ENCODE measurements around the gene STAP2. TPM values are rescaled to one million over a fixed set of nuclear protein-coding genes. Genes with fewer than 3 reads are reported as not detected.
A peak's percentile ranks its signal among the peaks of the same experiment; 100 is the strongest.
"Not testable (repeated sequence)": the region's sequence is repeated elsewhere in the genome, so short reads cannot be mapped to it uniquely, and the experiment has no call there.

The STAP2 gene
- total RNA-seq, 3 donors from 2014 or later: 91.4 to 330 (median 183) TPM

DNA sequence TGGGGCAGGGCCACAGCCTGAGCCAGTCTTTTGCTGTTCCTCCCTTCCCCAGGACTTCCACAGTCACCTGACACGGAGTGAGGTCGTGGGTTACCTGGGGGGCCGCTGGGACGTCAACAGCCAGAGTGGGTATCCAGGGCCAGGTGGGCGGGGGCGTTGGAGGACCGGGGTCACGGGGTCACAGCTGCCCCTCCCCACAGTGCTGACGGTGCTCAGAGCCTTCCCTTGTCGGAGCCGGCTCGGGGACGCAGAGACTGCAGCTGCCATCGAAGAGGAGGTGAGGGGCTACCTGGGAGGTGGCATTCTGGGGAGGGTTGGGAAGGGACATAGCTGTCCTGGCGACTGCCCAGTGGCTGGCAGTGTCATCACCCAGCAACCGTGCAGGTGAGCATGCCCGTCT lies 16.3 kb upstream of the STAP2 start:
- ATAC-seq (no peak), DNase-seq (no peak)
- intact Hi-C loops (cut with DNase I, micrococcal nuclease): loop anchor here (5.0 to 10.0 kb wide), 2 partner anchors 88 to 90 kb away; no protein-coding TSS in a partner anchor
- no peaks in the 10 kb centered on the region for H3K9me3 ChIP-seq
- no peaks in the 10 kb centered on the region for H3K36me3 ChIP-seq (ENCODE audit: low read depth)
- no peaks in the 10 kb centered on the region for H3K4me1 ChIP-seq (ENCODE audit: low read depth)
- TF ChIP-seq, protein P1, sequence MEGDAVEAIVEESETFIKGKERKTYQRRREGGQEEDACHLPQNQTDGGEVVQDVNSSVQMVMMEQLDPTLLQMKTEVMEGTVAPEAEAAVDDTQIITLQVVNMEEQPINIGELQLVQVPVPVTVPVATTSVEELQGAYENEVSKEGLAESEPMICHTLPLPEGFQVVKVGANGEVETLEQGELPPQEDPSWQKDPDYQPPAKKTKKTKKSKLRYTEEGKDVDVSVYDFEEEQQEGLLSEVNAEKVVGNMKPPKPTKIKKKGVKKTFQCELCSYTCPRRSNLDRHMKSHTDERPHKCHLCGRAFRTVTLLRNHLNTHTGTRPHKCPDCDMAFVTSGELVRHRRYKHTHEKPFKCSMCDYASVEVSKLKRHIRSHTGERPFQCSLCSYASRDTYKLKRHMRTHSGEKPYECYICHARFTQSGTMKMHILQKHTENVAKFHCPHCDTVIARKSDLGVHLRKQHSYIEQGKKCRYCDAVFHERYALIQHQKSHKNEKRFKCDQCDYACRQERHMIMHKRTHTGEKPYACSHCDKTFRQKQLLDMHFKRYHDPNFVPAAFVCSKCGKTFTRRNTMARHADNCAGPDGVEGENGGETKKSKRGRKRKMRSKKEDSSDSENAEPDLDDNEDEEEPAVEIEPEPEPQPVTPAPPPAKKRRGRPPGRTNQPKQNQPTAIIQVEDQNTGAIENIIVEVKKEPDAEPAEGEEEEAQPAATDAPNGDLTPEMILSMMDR (IDR thresholded peaks at IDR 0.05): no peak
- no peak overlapping the region for H3K4me3 ChIP-seq

DNA sequence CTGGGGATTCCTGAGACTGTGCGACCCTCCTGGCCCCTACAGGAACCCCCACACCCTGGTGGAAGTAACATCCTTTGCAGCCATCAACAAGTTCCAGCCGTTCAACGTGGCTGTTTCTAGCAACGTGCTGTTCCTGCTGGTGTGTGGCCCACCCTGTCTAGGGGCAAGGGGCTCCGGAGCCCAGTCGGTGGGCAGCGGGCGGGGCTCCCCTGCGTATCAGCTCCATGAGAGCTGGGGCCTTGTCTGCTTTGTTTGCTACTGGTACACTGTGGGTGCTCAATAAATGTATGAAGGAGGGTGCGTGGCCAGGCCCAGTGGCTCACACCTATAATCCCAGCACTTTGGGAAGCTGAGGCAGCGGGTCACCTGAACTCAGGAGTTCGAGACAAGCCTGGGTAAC lies 15.7 kb upstream of the STAP2 start:
- Histone ChIP-seq H3K4me1 (ENCODE audit: low read depth) (no peaks in the 10 kb centered on the region), H3K9me3 (no peaks in the 10 kb centered on the region), H3K36me3 (ENCODE audit: low read depth) (no peaks in the 10 kb centered on the region), H3K4me3 (no peak overlapping the region)
- TF ChIP-seq, protein P1 (IDR thresholded peaks at IDR 0.05): no peak
- ATAC-seq (no peak), DNase-seq (no peak)
- intact Hi-C loops (cut with DNase I, micrococcal nuclease): loop anchor here (5.0 to 10.0 kb wide), 2 partner anchors 87 to 89 kb away; no protein-coding TSS in a partner anchor

DNA sequence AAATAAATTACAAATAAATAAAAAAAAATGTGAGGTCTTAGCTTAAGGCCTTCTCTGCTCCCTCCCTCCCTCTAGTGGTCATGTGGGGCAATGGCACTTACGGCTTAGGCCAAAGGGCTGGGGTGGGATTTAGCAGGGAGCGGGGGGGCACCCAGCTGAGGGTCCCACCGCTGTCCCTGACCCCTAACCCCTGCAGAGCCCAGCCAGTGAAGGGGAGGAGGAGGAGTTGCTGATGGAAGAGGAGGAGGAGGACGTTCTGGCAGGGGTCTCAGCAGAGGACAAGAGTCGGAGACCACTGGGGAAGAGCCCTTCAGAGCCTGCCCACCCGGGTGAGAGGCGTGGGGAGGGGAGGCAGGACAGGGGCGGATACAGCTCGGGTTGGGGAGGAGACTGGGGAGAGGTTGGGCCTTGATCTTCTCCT lies 14.1 kb upstream of the STAP2 start:
- H3K36me3 ChIP-seq (ENCODE audit: low read depth): no peaks in the 10 kb centered on the region
- no peaks in the 10 kb centered on the region for H3K9me3 ChIP-seq
- no peaks in the 10 kb centered on the region for H3K4me1 ChIP-seq (ENCODE audit: low read depth)
- peak in 1 of 3 donors; percentile 53 for DNase-seq
- H3K4me3 ChIP-seq: no peak overlapping the region
- TF ChIP-seq, protein P1 (IDR thresholded peaks at IDR 0.05): peak; percentile 79
- intact Hi-C loops (cut with DNase I, micrococcal nuclease): loop anchor here (5.0 to 10.0 kb wide), 2 partner anchors 85 to 88 kb away; no protein-coding TSS in a partner anchor
- ATAC-seq: peak; percentile 76

DNA sequence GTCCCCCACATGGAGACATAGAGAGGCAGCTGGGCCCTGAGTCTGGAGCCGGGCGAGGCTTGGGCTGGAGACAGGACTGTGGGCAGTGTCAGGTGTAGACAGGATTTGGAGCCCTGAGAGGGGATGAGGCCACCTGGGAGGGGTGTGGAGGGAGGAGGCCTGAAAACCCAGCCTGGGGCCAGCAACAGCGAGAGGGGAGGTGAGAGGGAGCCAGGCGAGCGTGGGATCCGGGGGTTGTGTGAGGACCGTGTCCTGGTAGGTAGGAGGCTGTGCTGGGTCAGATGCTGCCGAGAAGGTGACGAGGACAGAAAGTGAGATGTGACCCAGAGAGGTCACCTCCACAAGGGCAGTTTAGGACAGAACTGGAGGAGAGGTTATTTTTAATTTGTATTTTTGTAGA lies 12.1 kb upstream of the STAP2 start:
- no peaks in the 10 kb centered on the region for H3K36me3 ChIP-seq (ENCODE audit: low read depth)
- intact Hi-C loops (cut with DNase I, micrococcal nuclease): loop anchor here (5.0 to 10.0 kb wide), 2 partner anchors 83 to 86 kb away; no protein-coding TSS in a partner anchor
- no peaks in the 10 kb centered on the region for H3K4me1 ChIP-seq (ENCODE audit: low read depth)
- TF ChIP-seq, protein P1 (IDR thresholded peaks at IDR 0.05): no peak
- ATAC-seq (no peak), DNase-seq (no peak)
- H3K9me3 ChIP-seq: no peaks in the 10 kb centered on the region
- H3K4me3 ChIP-seq: no peak overlapping the region

DNA sequence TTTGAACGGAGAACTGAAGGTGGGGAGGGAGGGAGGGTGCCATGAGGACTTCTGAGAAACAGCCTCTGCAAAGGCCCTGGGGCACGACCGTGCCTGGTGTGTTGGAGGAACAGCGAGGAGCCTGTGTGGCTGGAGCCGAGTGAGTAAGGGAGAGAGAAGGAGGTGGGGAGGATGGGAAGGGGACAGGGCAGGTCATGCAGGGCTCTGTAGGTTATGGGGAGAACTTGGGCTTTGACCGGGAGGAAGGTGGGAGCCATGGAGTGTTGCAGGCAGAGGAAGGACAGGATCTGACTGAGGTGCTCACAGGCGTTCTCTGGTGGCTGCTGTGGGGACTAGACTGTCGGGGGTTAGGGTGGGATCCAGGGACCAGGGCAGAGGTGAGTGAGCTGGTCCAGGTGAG lies 11.5 kb upstream of the STAP2 start:
- ATAC-seq: no peak
- H3K36me3 ChIP-seq (ENCODE audit: low read depth): no peaks in the 10 kb centered on the region
- no peak for DNase-seq
- no peaks in the 10 kb centered on the region for H3K4me1 ChIP-seq (ENCODE audit: low read depth)
- H3K9me3 ChIP-seq: no peaks in the 10 kb centered on the region
- TF ChIP-seq, protein P1 (IDR thresholded peaks at IDR 0.05): no peak
- H3K4me3 ChIP-seq: no peak overlapping the region
- intact Hi-C loops (cut with DNase I, micrococcal nuclease): loop anchor here (5.0 to 10.0 kb wide), 2 partner anchors 83 to 85 kb away; no protein-coding TSS in a partner anchor

DNA sequence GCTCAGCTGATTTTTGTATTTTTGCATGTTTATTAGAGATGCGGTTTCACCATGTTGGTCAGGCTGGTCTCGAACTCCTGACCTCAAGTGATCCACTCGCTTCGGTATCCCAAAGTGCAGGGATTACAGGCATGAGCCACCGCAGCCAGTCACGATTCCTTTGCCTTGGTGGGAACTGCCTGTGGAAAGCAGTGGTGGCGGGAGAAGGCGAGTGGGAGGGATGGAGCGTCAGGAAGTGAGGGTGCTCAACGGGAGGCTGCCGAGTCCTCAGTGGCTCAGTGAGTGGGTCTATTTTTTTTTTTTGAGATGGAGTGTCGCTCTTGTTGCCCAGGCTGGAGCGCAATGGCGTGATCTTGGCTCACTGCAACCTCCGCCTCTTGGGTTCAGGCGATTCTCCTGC lies 10.6 kb upstream of the STAP2 start:
- H3K4me3 ChIP-seq; intact Hi-C loops (cut with DNase I, micrococcal nuclease); DNase-seq; H3K4me1 ChIP-seq (ENCODE audit: low read depth); ATAC-seq; H3K36me3 ChIP-seq (ENCODE audit: low read depth); H3K9me3 ChIP-seq: not testable (repeated sequence)

Data from mucosa of descending colon (tissue), 3 donors.